ENCODE data around the gene DNAJC16.

The DNAJC16 gene

DNA sequence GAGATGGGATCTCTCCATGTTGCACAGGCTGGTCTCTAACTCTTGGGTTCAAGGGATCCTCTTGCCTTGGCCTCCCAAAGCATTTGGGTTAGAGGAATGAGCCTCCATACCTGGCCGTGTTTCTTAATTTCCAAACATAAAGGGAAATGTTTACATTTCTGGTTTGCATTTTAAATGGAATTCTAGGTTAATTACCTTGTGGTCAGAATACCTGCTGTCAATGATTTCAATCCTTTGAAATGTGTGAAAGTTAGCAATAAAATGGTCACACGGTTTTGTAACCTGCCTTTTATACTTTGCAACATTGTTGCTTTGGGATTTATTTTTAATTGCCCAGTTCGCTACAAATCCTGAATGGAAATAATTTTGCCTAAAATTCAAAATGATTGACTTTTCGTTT lies 31.9 kb downstream of the DNAJC16 start:
- TF ChIP-seq CTCF (IDR thresholded peaks at IDR 0.05; ENCODE audit: control insufficient read depth, insufficient read depth, low read depth, low read length, missing control alignments): no peak

GRCh38 chr1:15559189-15559810 lies 32.7 kb downstream of the DNAJC16 start:
- TF ChIP-seq CTCF (IDR thresholded peaks at IDR 0.05; ENCODE audit: control insufficient read depth, insufficient read depth, low read depth, low read length, missing control alignments): no peak
- DNase-seq (ENCODE audit: low read depth): no peak
- no peak overlapping the region for H3K4me3 ChIP-seq (ENCODE audit: control insufficient read depth, low read depth, low read length)

More for the DNA sequence above, 31.9 kb downstream of the DNAJC16 start:
- no peak for DNase-seq (ENCODE audit: low read depth)
- no peak overlapping the region for H3K4me3 ChIP-seq (ENCODE audit: control insufficient read depth, low read depth, low read length)

- TF ChIP-seq CTCF (IDR thresholded peaks at IDR 0.05; ENCODE audit: control insufficient read depth, insufficient read depth, low read depth, low read length, missing control alignments): no peak
- H3K4me3 ChIP-seq (ENCODE audit: control insufficient read depth, low read depth, low read length): no peak overlapping the region
- no peak for DNase-seq (ENCODE audit: low read depth)
These were observed 41.9 kb downstream of the DNAJC16 start for GRCh38 chr1:15568387-15569073.

- no peak for DNase-seq (ENCODE audit: low read depth)
- H3K4me3 ChIP-seq (ENCODE audit: control insufficient read depth, low read depth, low read length): no peak overlapping the region
- no peak for TF ChIP-seq CTCF (IDR thresholded peaks at IDR 0.05; ENCODE audit: control insufficient read depth, insufficient read depth, low read depth, low read length, missing control alignments)
These were observed 44.2 kb downstream of the DNAJC16 start for GRCh38 chr1:15570861-15571260.

GRCh38 chr1:15571266-15571665 lies 44.6 kb downstream of the DNAJC16 start:
- no peak for TF ChIP-seq CTCF (IDR thresholded peaks at IDR 0.05; ENCODE audit: control insufficient read depth, insufficient read depth, low read depth, low read length, missing control alignments)
- no peak overlapping the region for H3K4me3 ChIP-seq (ENCODE audit: control insufficient read depth, low read depth, low read length)
- no peak for DNase-seq (ENCODE audit: low read depth)

GRCh38 chr1:15573477-15573876 lies 46.8 kb downstream of the DNAJC16 start:
- no peak overlapping the region for H3K4me3 ChIP-seq (ENCODE audit: control insufficient read depth, low read depth, low read length)
- no peak for DNase-seq (ENCODE audit: low read depth)
- TF ChIP-seq CTCF (IDR thresholded peaks at IDR 0.05; ENCODE audit: control insufficient read depth, insufficient read depth, low read depth, low read length, missing control alignments): no peak

Data from AG09309 (cell line).